ENCODE results near the gene RBM42.
"Not testable (repeated sequence)": the region's sequence is repeated elsewhere in the genome, so short reads cannot be mapped to it uniquely, and the experiment has no call there.

RBM42 gene

GRCh38 chr19:35601971-35602370 is 26.9 kb upstream of the RBM42 start:
- no peak for DNase-seq (ENCODE audit: insufficient read length, low spot score)
- FAIRE-seq: no peak
- no peak for TF ChIP-seq SPI1 (IDR thresholded peaks at IDR 0.05; ENCODE audit: low read depth, low read length)
- TF ChIP-seq POLR2A (IDR thresholded peaks at IDR 0.05; ENCODE audit: low read depth, low read length): no peak
- no peak for TF ChIP-seq POU2F2 (IDR thresholded peaks at IDR 0.05; ENCODE audit: low read depth, low read length)

GRCh38 chr19:35604436-35604835 is 24.4 kb upstream of the RBM42 start:
- not testable (repeated sequence) for FAIRE-seq; DNase-seq (ENCODE audit: insufficient read length, low spot score)

- DNase-seq (ENCODE audit: insufficient read length, low spot score); FAIRE-seq: not testable (repeated sequence)
Observed at GRCh38 chr19:35607170-35607569, 21.7 kb upstream of the RBM42 start.

GRCh38 chr19:35607661-35608060 is 21.2 kb upstream of the RBM42 start:
- no peak for TF ChIP-seq PAX5 (IDR thresholded peaks at IDR 0.05; ENCODE audit: insufficient read depth, low read length, severe bottlenecking)
- no peak for TF ChIP-seq TAF1 (IDR thresholded peaks at IDR 0.05; ENCODE audit: low read depth, low read length)
- TF ChIP-seq POU2F2 (IDR thresholded peaks at IDR 0.05; ENCODE audit: low read depth, low read length): no peak
- TF ChIP-seq SPI1 (IDR thresholded peaks at IDR 0.05; ENCODE audit: low read depth, low read length): no peak
- TF ChIP-seq POLR2A (IDR thresholded peaks at IDR 0.05; ENCODE audit: low read depth, low read length): no peak
- no peak for TF ChIP-seq POLR2AphosphoS5 (IDR thresholded peaks at IDR 0.05; ENCODE audit: low read depth, low read length)
- DNase-seq (ENCODE audit: insufficient read length, low spot score): no peak
- no peak for FAIRE-seq

DNA sequence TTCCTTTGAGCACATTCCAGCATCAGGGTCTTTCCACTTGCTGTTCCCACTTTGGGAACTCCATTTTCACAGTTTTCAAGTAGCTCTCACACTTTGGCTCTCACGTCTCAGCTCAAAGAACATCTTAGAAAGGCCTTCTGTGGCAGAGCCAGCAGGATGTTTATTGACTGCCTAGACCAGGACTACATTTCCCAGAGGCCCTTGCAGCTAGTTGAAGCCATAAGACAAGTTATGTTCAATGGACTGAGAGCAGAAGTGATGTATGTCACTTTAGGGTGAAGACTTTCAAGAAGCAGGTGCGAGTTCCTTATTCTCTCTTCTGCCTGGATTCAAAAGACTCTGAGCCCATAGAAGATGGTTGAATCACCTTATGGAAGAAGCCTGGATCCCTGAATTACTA is 20.6 kb upstream of the RBM42 start:
- peak; percentile 71 for FAIRE-seq
- no peak for TF ChIP-seq TAF1 (IDR thresholded peaks at IDR 0.05; ENCODE audit: low read depth, low read length)
- no peak for TF ChIP-seq POLR2A (IDR thresholded peaks at IDR 0.05; ENCODE audit: low read depth, low read length)
- TF ChIP-seq SPI1 (IDR thresholded peaks at IDR 0.05; ENCODE audit: low read depth, low read length): 0 out of 2 replicates have a peak, but pooled peaks have one; percentile 31
- DNase-seq (ENCODE audit: insufficient read length, low spot score): no peak

DNA sequence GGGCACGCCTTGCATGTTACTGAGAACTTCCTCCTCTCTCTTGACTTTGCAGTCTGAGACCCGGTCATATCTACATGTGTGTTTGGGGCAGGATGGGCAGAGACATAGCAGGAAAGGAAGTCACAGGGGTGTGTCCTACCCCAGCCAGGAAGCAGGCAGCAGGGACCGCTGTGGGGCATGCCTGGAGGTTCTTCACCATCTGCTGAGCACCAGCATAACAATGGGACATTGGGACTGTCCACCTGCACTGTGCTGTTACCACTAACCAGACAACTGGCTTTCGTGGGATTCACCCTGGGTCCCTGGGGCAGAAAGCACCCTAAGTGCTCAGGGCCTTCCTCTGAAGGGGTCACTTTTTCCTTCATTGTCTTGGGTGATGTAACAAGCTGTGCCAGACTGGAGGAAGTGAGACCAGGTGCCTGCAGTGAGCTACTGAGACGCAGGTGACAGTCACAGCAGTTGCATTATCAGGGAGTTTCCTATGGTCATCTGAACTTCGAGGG is 18.9 kb upstream of the RBM42 start:
- DNase-seq (ENCODE audit: insufficient read length, low spot score) (no peak), FAIRE-seq (peak; percentile 86)
- TF ChIP-seq POLR2AphosphoS5 (IDR thresholded peaks at IDR 0.05; ENCODE audit: low read depth, low read length): peak; percentile 49; the same call in 1 of the 2 replicates
- TF ChIP-seq PAX5 (IDR thresholded peaks at IDR 0.05; ENCODE audit: insufficient read depth, low read length, severe bottlenecking): no peak
- TF ChIP-seq TAF1 (IDR thresholded peaks at IDR 0.05; ENCODE audit: low read depth, low read length): no peak
- TF ChIP-seq POU2F2 (IDR thresholded peaks at IDR 0.05; ENCODE audit: low read depth, low read length): 0 out of 2 replicates have a peak, but pooled peaks have one; percentile 10
- peak; percentile 62; the same call in 1 of the 2 replicates for TF ChIP-seq POLR2A (IDR thresholded peaks at IDR 0.05; ENCODE audit: low read depth, low read length)
- TF ChIP-seq SPI1 (IDR thresholded peaks at IDR 0.05; ENCODE audit: low read depth, low read length): peak; percentile 75

- no peak for FAIRE-seq
- no peak for DNase-seq (ENCODE audit: insufficient read length, low spot score)
- no peak for TF ChIP-seq POLR2AphosphoS5 (IDR thresholded peaks at IDR 0.05; ENCODE audit: low read depth, low read length)
- TF ChIP-seq PAX5 (IDR thresholded peaks at IDR 0.05; ENCODE audit: insufficient read depth, low read length, severe bottlenecking): no peak
- no peak for TF ChIP-seq SPI1 (IDR thresholded peaks at IDR 0.05; ENCODE audit: low read depth, low read length)
- no peak for TF ChIP-seq TAF1 (IDR thresholded peaks at IDR 0.05; ENCODE audit: low read depth, low read length)
- no peak for TF ChIP-seq POLR2A (IDR thresholded peaks at IDR 0.05; ENCODE audit: low read depth, low read length)
- no peak for TF ChIP-seq POU2F2 (IDR thresholded peaks at IDR 0.05; ENCODE audit: low read depth, low read length)
Observed at GRCh38 chr19:35612224-35612558, 16.6 kb upstream of the RBM42 start.

GRCh38 chr19:35612559-35613321 is 16.1 kb upstream of the RBM42 start, which contains the start of gene HAUS5:
HAUS5 (plus strand) TSS chr19:35612735; CDS start chr19:35612795, 60 bp downstream.
- FAIRE-seq: peak; percentile 98

DNA sequence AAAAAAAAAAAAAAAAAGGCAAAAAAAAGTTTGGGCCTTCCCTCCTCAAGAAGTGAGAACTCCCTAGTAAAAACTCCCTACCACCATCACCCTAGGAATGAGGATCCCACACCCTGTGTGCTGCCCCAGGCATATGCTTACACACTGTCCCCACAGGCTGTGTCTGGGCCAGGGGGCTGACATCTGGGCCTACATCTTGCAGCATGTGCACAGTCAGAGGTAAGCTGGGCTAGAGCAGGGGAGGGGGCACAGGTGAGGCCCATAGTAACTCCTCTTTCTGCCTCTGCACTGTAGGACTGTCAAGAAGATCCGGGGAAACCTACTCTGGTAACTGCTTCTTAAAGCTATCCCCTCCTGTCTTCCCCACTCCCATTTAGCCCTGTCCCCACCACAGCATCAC is 15.3 kb upstream of the RBM42 start:
- TF ChIP-seq PAX5 (IDR thresholded peaks at IDR 0.05; ENCODE audit: insufficient read depth, low read length, severe bottlenecking): no peak
- no peak for TF ChIP-seq POLR2AphosphoS5 (IDR thresholded peaks at IDR 0.05; ENCODE audit: low read depth, low read length)
- TF ChIP-seq TAF1 (IDR thresholded peaks at IDR 0.05; ENCODE audit: low read depth, low read length): no peak
- TF ChIP-seq SPI1 (IDR thresholded peaks at IDR 0.05; ENCODE audit: low read depth, low read length): no peak
- TF ChIP-seq POU2F2 (IDR thresholded peaks at IDR 0.05; ENCODE audit: low read depth, low read length): no peak
- TF ChIP-seq POLR2A (IDR thresholded peaks at IDR 0.05; ENCODE audit: low read depth, low read length): no peak
- DNase-seq (ENCODE audit: insufficient read length, low spot score) (no peak), FAIRE-seq (no peak)

More at GRCh38 chr19:35612559-35613321, 16.1 kb upstream of the RBM42 start, which contains the start of gene HAUS5:
- TF ChIP-seq PAX5 (IDR thresholded peaks at IDR 0.05; ENCODE audit: insufficient read depth, low read length, severe bottlenecking) (peak; percentile 8), SPI1 (IDR thresholded peaks at IDR 0.05; ENCODE audit: low read depth, low read length) (no peak), POU2F2 (IDR thresholded peaks at IDR 0.05; ENCODE audit: low read depth, low read length) (no peak; the same call in 1 of the 2 replicates), POLR2A (IDR thresholded peaks at IDR 0.05; ENCODE audit: low read depth, low read length) (peak; percentile 65), POLR2AphosphoS5 (IDR thresholded peaks at IDR 0.05; ENCODE audit: low read depth, low read length) (peak; percentile 69), TAF1 (IDR thresholded peaks at IDR 0.05; ENCODE audit: low read depth, low read length) (peak; percentile 72; the same call in 1 of the 2 replicates)
- DNase-seq (ENCODE audit: insufficient read length, low spot score): peak; percentile 94

GRCh38 chr19:35615036-35615435 is 13.8 kb upstream of the RBM42 start:
- TF ChIP-seq SPI1 (IDR thresholded peaks at IDR 0.05; ENCODE audit: low read depth, low read length) (no peak), POU2F2 (IDR thresholded peaks at IDR 0.05; ENCODE audit: low read depth, low read length) (no peak), POLR2AphosphoS5 (IDR thresholded peaks at IDR 0.05; ENCODE audit: low read depth, low read length) (no peak), PAX5 (IDR thresholded peaks at IDR 0.05; ENCODE audit: insufficient read depth, low read length, severe bottlenecking) (no peak), POLR2A (IDR thresholded peaks at IDR 0.05; ENCODE audit: low read depth, low read length) (no peak), TAF1 (IDR thresholded peaks at IDR 0.05; ENCODE audit: low read depth, low read length) (no peak)
- DNase-seq (ENCODE audit: insufficient read length, low spot score): no peak
- no peak for FAIRE-seq
